ENCODE results near the gene SFXN5.

Gene SFXN5

GRCh38 chr2:72994282-72994990, 77.1 kb downstream of the SFXN5 start:
- DNase-seq (ENCODE audit: low read depth in 3 of 3), result no peak

GRCh38 chr2:72993933-72994280, 77.6 kb downstream of the SFXN5 start:
- no peak for DNase-seq (ENCODE audit: low read depth in 3 of 3)

GRCh38 chr2:72993147-72993932, 78.2 kb downstream of the SFXN5 start:
- DNase-seq (ENCODE audit: low read depth in 3 of 3), result peak in 2 of 3 donors; percentile 21 to 27

GRCh38 chr2:72992734-72993102, 78.8 kb downstream of the SFXN5 start:
- DNase-seq (ENCODE audit: low read depth in 3 of 3), result no peak

- DNase-seq (ENCODE audit: low read depth in 3 of 3), result no peak
These were observed 79.4 kb downstream of the SFXN5 start for GRCh38 chr2:72991980-72992733.

- DNase-seq (ENCODE audit: low read depth in 3 of 3), result no peak
These were observed 80.1 kb downstream of the SFXN5 start for GRCh38 chr2:72991439-72991725.

GRCh38 chr2:72990695-72991438, 80.6 kb downstream of the SFXN5 start:
- no peak for DNase-seq (ENCODE audit: low read depth in 3 of 3)

GRCh38 chr2:72989770-72990556, 81.5 kb downstream of the SFXN5 start:
- no peak for DNase-seq (ENCODE audit: low read depth in 3 of 3)

- DNase-seq (ENCODE audit: low read depth in 3 of 3), result no peak
These were observed 82.7 kb downstream of the SFXN5 start for GRCh38 chr2:72988726-72989273.

- DNase-seq (ENCODE audit: low read depth in 3 of 3), result no peak
These were observed 83.5 kb downstream of the SFXN5 start for GRCh38 chr2:72988041-72988440.

- DNase-seq (ENCODE audit: low read depth in 3 of 3), result no peak
These were observed 85.4 kb downstream of the SFXN5 start for GRCh38 chr2:72985891-72986683.

- DNase-seq (ENCODE audit: low read depth in 3 of 3), result no peak
These were observed 86.4 kb downstream of the SFXN5 start for GRCh38 chr2:72985136-72985535.

GRCh38 chr2:72984172-72984671, 87.3 kb downstream of the SFXN5 start:
- no peak for DNase-seq (ENCODE audit: low read depth in 3 of 3)

- DNase-seq (ENCODE audit: low read depth in 3 of 3), result no peak
These were observed 87.9 kb downstream of the SFXN5 start for GRCh38 chr2:72983500-72984161.

- DNase-seq (ENCODE audit: low read depth in 3 of 3), result no peak
These were observed 88.6 kb downstream of the SFXN5 start for GRCh38 chr2:72982781-72983499.

- DNase-seq (ENCODE audit: low read depth in 3 of 3), result no peak
These were observed 89.3 kb downstream of the SFXN5 start for GRCh38 chr2:72982219-72982618.

GRCh38 chr2:72981536-72981935, 90.0 kb downstream of the SFXN5 start:
- DNase-seq (ENCODE audit: low read depth in 3 of 3), result no peak

GRCh38 chr2:72980535-72981217, 90.8 kb downstream of the SFXN5 start:
- DNase-seq (ENCODE audit: low read depth in 3 of 3), result no peak

All from stimulated activated CD4-positive, alpha-beta T cell treated with anti-CD3 and anti-CD28 coated beads, TNF-alpha, amount 100 ng/mL, for 48 hours (primary cell).